ENCODE measurements around the gene TWIST2. TPM values are rescaled to one million over a fixed set of nuclear protein-coding genes. Genes with fewer than 3 reads are reported as not detected.

TWIST2 gene
- total RNA-seq, 2 donors from 2014 or later: 1.9 TPM; not detected in 1

DNA sequence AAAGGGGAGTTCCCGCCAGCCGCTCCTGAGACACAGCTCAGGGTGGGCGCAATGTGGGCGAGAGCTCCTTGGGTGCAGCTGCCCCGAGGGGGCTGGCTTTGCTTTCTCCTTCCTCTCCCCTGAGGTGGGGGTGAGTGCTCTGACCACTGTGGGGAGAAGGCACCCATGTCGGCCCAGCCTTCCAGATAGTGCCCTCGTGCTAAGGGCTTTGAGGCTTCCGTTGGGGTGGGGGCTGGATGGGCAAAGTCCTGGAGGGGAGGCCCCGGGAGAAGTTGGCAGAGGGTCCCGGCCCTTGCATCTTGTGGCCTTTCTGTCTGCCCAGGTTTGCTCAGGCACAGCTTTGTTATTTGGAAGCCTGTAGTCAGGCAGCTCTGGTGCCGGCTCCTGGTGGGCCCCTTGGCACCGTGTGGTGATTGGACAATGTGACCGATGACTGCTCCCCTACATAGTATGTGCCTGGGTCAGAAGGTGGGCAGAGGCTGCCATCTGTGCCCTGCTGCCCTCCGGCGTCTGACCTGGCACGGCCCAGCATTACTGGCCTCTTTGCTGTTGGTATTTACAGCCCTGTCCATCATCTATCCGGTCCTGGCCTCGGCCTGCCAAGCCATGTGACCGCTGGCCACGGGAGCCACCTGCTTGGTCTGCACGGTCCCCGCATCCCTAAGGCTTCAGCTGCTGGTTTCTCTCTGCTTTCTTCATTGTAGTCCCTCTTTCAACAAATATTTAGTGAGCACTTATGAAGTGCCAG is 50.8 kb downstream of the TWIST2 start:
- peaks cover 14% of the 10 kb centered on the region for H3K4me1 Mint-ChIP-seq
- H3K27ac ChIP-seq (ENCODE audit: low read depth, low read length): no peak overlapping the region
- H3K4me3 ChIP-seq (ENCODE audit: low read length): no peak overlapping the region
- H3K27me3 Mint-ChIP-seq (ENCODE audit: insufficient read depth): no peaks in the 10 kb centered on the region
- no peak for DNase-seq
- H3K4me3 Mint-ChIP-seq: no peak overlapping the region
- H3K36me3 Mint-ChIP-seq (ENCODE audit: low read depth): no peaks in the 10 kb centered on the region
- H3K9me3 Mint-ChIP-seq: no peaks in the 10 kb centered on the region
- no peaks in the 10 kb centered on the region for H3K4me1 ChIP-seq (ENCODE audit: control insufficient read depth, insufficient read depth, low read length)
- no peaks in the 10 kb centered on the region for H3K36me3 ChIP-seq (ENCODE audit: control insufficient read depth, insufficient read depth, low read length)
- H3K9me3 ChIP-seq (ENCODE audit: control insufficient read depth, low read length): no peaks in the 10 kb centered on the region
- no peaks in the 10 kb centered on the region for H3K27me3 ChIP-seq (ENCODE audit: control insufficient read depth, insufficient read depth, low read length, poor library complexity, severe bottlenecking)
- TF ChIP-seq CTCF (conservative IDR thresholded peaks at IDR 0.05): no peak
- H3K27ac Mint-ChIP-seq: no peak overlapping the region
- WGBS, 2 experiments (ENCODE audit: insufficient coverage in 1 of 2, insufficient read length in 1 of 2): 91 to 94% methylated on average over 13 to 22 of the region's 22 CpGs
- no peak overlapping the region for H3K9ac ChIP-seq (ENCODE audit: extremely low read depth, low read length, poor library complexity, severe bottlenecking)

DNA sequence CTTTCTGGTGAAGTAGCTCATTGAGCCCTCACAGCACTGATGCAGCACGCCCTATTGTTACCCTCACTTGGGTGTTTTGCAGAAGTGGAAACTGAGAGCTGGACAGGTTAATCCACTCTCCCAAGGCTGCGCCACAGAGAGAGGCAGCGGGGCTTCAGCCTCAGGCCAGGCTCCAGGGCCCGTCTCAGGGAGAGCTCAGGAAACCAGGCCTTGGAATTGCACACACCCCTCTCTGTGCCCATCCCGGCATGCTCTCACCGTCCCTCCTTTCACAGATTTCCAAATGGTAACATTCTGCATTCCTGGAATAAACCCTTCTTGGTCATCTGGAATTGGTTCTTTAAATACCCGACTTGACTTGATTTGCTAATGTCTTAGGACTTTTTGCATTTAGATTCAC is 51.5 kb downstream of the TWIST2 start:
- H3K27me3 Mint-ChIP-seq (ENCODE audit: insufficient read depth): no peaks in the 10 kb centered on the region
- H3K36me3 Mint-ChIP-seq (ENCODE audit: low read depth): no peaks in the 10 kb centered on the region
- no peak for DNase-seq
- Histone ChIP-seq H3K27ac (ENCODE audit: low read depth, low read length) (no peak overlapping the region), H3K4me1 (ENCODE audit: control insufficient read depth, insufficient read depth, low read length) (no peaks in the 10 kb centered on the region), H3K27me3 (ENCODE audit: control insufficient read depth, insufficient read depth, low read length, poor library complexity, severe bottlenecking) (no peaks in the 10 kb centered on the region), H3K36me3 (ENCODE audit: control insufficient read depth, insufficient read depth, low read length) (no peaks in the 10 kb centered on the region), H3K9ac (ENCODE audit: extremely low read depth, low read length, poor library complexity, severe bottlenecking) (no peak overlapping the region), H3K9me3 (ENCODE audit: control insufficient read depth, low read length) (no peaks in the 10 kb centered on the region), H3K4me3 (ENCODE audit: low read length) (no peak overlapping the region)
- H3K27ac Mint-ChIP-seq: no peak overlapping the region
- peaks cover 14% of the 10 kb centered on the region for H3K4me1 Mint-ChIP-seq
- no peaks in the 10 kb centered on the region for H3K9me3 Mint-ChIP-seq
- H3K4me3 Mint-ChIP-seq: no peak overlapping the region
- WGBS, 2 experiments (ENCODE audit: insufficient coverage in 1 of 2, insufficient read length in 1 of 2): 75 to 87% methylated on average over 3 to 7 of the region's 7 CpGs
- no peak for TF ChIP-seq CTCF (conservative IDR thresholded peaks at IDR 0.05)

- WGBS, 2 experiments (ENCODE audit: insufficient coverage in 1 of 2, insufficient read length in 1 of 2): 85 to 89% methylated on average over 6 to 7 of the region's 7 CpGs
- TF ChIP-seq CTCF (conservative IDR thresholded peaks at IDR 0.05): no peak
- H3K27me3 ChIP-seq (ENCODE audit: control insufficient read depth, insufficient read depth, low read length, poor library complexity, severe bottlenecking): no peaks in the 10 kb centered on the region
- no peaks in the 10 kb centered on the region for H3K36me3 Mint-ChIP-seq (ENCODE audit: low read depth)
- no peak for DNase-seq
- H3K4me1 ChIP-seq (ENCODE audit: control insufficient read depth, insufficient read depth, low read length): no peaks in the 10 kb centered on the region
- H3K9me3 Mint-ChIP-seq: no peaks in the 10 kb centered on the region
- H3K36me3 ChIP-seq (ENCODE audit: control insufficient read depth, insufficient read depth, low read length): no peaks in the 10 kb centered on the region
- H3K4me3 ChIP-seq (ENCODE audit: low read length): no peak overlapping the region
- H3K27me3 Mint-ChIP-seq (ENCODE audit: insufficient read depth): no peaks in the 10 kb centered on the region
- H3K27ac ChIP-seq (ENCODE audit: low read depth, low read length): no peak overlapping the region
- no peaks in the 10 kb centered on the region for H3K9me3 ChIP-seq (ENCODE audit: control insufficient read depth, low read length)
- H3K4me1 Mint-ChIP-seq: peaks cover 10% of the 10 kb centered on the region
- no peak overlapping the region for H3K9ac ChIP-seq (ENCODE audit: extremely low read depth, low read length, poor library complexity, severe bottlenecking)
- H3K27ac Mint-ChIP-seq: no peak overlapping the region
- no peak overlapping the region for H3K4me3 Mint-ChIP-seq
Measured at GRCh38 chr2:238900511-238900910, 52.6 kb downstream of the TWIST2 start.

Data from endodermal cell (in vitro differentiated cells).